HepG2 (cell line): ENCODE results near the gene ABCB11.

Experiments
- MAFK ChIP-seq, 2 experiments: IDR thresholded peaks in 1 of 2; conservative IDR thresholded peaks in 1 of 2; 2 replicates each; pipeline ENCODE4 v1.6.1; 2011; ENCODE audit warnings: improper control_type of control experiment in 2 of 2, low read length in 2 of 2
- PCBP1 ChIP-seq: fragments of 200-400 bp; formaldehyde crosslinking; IDR thresholded peaks from 2 replicates; pipeline ENCODE4 v1.6.1; 2017; ENCODE audit warnings: mild to moderate bottlenecking, low read depth, low read length, borderline replicate concordance
- POLR2A ChIP-seq, 2 experiments: IDR thresholded peaks; 2 replicates each; pipeline ENCODE4 v1.6.1; 2011; ENCODE audit warnings: low read depth in 2 of 2, low read length in 2 of 2, mild to moderate bottlenecking in 1 of 2, moderate library complexity in 1 of 2; ENCODE audit not compliant: insufficient read depth in 1 of 2
- POLR2AphosphoS5 ChIP-seq: IDR thresholded peaks from 2 replicates; pipeline ENCODE4 v1.6.1; 2012; ENCODE audit warnings: low read depth, low read length
- PRPF4 ChIP-seq: fragments of 200-400 bp; formaldehyde crosslinking; IDR thresholded peaks from 2 replicates; pipeline ENCODE4 v1.6.1; 2016; ENCODE audit warnings: low read length, low read depth; ENCODE audit not compliant: poor library complexity, severe bottlenecking
- ZNF547 ChIP-seq: sonication (generic); formaldehyde crosslinking; IDR thresholded peaks from 2 replicates; pipeline ENCODE4 v1.5.1; 2020; ENCODE audit warnings: mild to moderate bottlenecking, missing genetic modification reagents
- TF ChIP-seq, protein P1 (sequence below): sonication (generic); IDR thresholded peaks from 2 replicates; pipeline ENCODE4 v1.6.1; 2016; ENCODE audit warnings: low read depth, borderline replicate concordance
- TF ChIP-seq, protein P2 (sequence below): sonication (generic); formaldehyde crosslinking; IDR thresholded peaks from 2 replicates; pipeline ENCODE4 v1.5.0; 2020; ENCODE audit warnings: mild to moderate bottlenecking, missing genetic modification reagents, moderate library complexity

DNA sequence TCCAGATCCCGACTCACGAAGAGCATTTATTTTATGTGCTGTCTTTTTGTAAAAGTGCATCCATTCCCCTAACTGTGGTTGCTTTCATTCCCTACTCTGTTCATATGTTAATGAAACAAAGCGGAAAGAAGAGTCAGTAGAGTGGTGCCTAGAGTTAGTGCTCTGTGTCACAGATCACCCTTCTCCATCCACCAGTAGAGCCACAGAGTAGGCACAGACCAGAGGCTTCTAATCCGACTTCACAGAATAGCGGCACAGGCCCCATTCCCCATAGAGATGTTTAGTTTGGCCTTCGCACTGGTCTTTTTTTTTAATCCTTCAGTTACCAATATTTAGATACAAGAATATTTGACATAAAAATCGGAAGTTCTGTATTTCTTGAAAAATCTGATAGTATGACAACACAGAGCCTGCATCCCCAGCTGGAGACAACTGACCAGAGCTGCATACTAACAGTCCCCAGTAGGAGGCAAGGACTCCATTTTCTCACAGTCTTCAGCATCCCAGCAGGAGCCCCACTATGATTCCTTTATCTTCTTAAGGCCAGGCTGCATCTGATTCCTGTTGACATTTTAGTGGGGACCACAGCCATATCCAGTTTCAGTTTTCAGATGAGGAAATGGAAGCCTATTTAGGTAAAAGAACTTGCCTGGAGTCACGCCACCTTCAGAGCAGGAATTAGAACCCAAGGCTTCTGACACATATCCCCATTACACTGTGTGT is 123.0 kb downstream of the ABCB11 start:
- TF ChIP-seq PCBP1, result no peak
- no peak for TF ChIP-seq MAFK (conservative IDR thresholded peaks at IDR 0.05 in 1 of 2, IDR thresholded peaks at IDR 0.05 in 1 of 2; ENCODE audit: low read length in 2 of 2)
- TF ChIP-seq, protein P1, sequence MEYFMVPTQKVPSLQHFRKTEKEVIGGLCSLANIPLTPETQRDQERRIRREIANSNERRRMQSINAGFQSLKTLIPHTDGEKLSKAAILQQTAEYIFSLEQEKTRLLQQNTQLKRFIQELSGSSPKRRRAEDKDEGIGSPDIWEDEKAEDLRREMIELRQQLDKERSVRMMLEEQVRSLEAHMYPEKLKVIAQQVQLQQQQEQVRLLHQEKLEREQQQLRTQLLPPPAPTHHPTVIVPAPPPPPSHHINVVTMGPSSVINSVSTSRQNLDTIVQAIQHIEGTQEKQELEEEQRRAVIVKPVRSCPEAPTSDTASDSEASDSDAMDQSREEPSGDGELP, result no peak
- TF ChIP-seq, protein P2, sequence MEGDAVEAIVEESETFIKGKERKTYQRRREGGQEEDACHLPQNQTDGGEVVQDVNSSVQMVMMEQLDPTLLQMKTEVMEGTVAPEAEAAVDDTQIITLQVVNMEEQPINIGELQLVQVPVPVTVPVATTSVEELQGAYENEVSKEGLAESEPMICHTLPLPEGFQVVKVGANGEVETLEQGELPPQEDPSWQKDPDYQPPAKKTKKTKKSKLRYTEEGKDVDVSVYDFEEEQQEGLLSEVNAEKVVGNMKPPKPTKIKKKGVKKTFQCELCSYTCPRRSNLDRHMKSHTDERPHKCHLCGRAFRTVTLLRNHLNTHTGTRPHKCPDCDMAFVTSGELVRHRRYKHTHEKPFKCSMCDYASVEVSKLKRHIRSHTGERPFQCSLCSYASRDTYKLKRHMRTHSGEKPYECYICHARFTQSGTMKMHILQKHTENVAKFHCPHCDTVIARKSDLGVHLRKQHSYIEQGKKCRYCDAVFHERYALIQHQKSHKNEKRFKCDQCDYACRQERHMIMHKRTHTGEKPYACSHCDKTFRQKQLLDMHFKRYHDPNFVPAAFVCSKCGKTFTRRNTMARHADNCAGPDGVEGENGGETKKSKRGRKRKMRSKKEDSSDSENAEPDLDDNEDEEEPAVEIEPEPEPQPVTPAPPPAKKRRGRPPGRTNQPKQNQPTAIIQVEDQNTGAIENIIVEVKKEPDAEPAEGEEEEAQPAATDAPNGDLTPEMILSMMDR (CRISPR knock-in tag), result no peak
- TF ChIP-seq PRPF4, result no peak
- no peak for TF ChIP-seq ZNF547 (CRISPR knock-in tag)
- no peak for TF ChIP-seq POLR2A (IDR thresholded peaks at IDR 0.05; ENCODE audit: insufficient read depth in 1 of 2, low read depth in 2 of 2, low read length in 2 of 2)
- TF ChIP-seq POLR2AphosphoS5, result no peak
